IMR-90 (cell line): ENCODE results near the gene NRP2. TPM values are rescaled to one million over a fixed set of nuclear protein-coding genes. Genes with fewer than 3 reads are reported as not detected.

Source experiments
- ATAC-seq: fragments of 200-7000 bp; cut with Tn5 transposase; 2 replicates; pipeline ENCODE4 v1.9.1; 2020; ENCODE audit warnings: low read depth, mild to moderate bottlenecking, moderate library complexity
- BruUV-seq: library from RNA; stranded (reverse); fragments of 400-500 nt; replicated peaks from 2 replicates; lab custom pipeline; 2021; lab: Mats Ljungman, UMichigan
- CTCF ChIA-PET: fragments of 300-600 bp; formaldehyde crosslinking; extraction: SDS; loops from one replicate; lab custom pipeline; 2021; ENCODE audit warnings: antibody characterized with exemption; lab: Yijun Ruan, JAX
- POLR2A ChIA-PET: fragments of 300-600 bp; sonication (Branson Sonifier 250); formaldehyde crosslinking; loops from one replicate; lab custom pipeline; 2022; ENCODE audit warnings: antibody characterized with exemption; ENCODE audit not compliant: unreplicated experiment; lab: Charles Lee
- DNase-seq: peaks from one replicate; pipeline ENCODE4 v3.0.0; 2013
- H2AFZ ChIP-seq: replicated peaks from 2 replicates; pipeline ENCODE3; 2013; ENCODE audit warnings: low read length, mild to moderate bottlenecking; ENCODE audit not compliant: poor library complexity
- H2AK5ac ChIP-seq: 2 replicates; pipeline ENCODE4 v1.6.1; 2013; ENCODE audit warnings: low read depth, low read length, inconsistent platforms
- H2AK9ac ChIP-seq: replicated peaks from 2 replicates; pipeline ENCODE3; 2013; ENCODE audit warnings: mild to moderate bottlenecking, low read depth, low read length, moderate library complexity; ENCODE audit not compliant: poor library complexity
- H2BK120ac ChIP-seq: 2 replicates; pipeline ENCODE4 v1.6.1; 2013; ENCODE audit warnings: low read depth, low read length, inconsistent platforms
- H2BK15ac ChIP-seq: 3 replicates; pipeline ENCODE4 v1.6.1; 2013; ENCODE audit warnings: low read depth, low read length, inconsistent platforms
- H2BK20ac ChIP-seq: 2 replicates; pipeline ENCODE4 v1.6.1; 2013; ENCODE audit warnings: low read depth, mild to moderate bottlenecking, inconsistent platforms, low read length, moderate library complexity
- H2BK5ac ChIP-seq: 2 replicates; pipeline ENCODE4 v1.6.1; 2013; ENCODE audit warnings: mild to moderate bottlenecking, low read depth, low read length, inconsistent platforms; ENCODE audit not compliant: poor library complexity, severe bottlenecking
- H3K14ac ChIP-seq: replicated peaks from 2 replicates; pipeline ENCODE4 v1.6.1; 2013; ENCODE audit warnings: low read depth, low read length, inconsistent platforms
- H3K18ac ChIP-seq: 2 replicates; pipeline ENCODE4 v1.6.1; 2013; ENCODE audit warnings: low read depth, low read length, control low read depth
- H3K23ac ChIP-seq: 2 replicates; pipeline ENCODE4 v1.6.1; 2013; ENCODE audit warnings: low read depth, low read length, inconsistent platforms
- H3K27ac ChIP-seq: 2 replicates; pipeline ENCODE4 v1.5.1; 2013; ENCODE audit warnings: mild to moderate bottlenecking, control low read depth, low read length; ENCODE audit not compliant: insufficient read depth
- H3K27me3 ChIP-seq: 2 replicates; pipeline ENCODE4 v1.6.1; 2013; ENCODE audit warnings: low read length; ENCODE audit not compliant: control insufficient read depth, insufficient read depth
- H3K36me3 ChIP-seq: 2 replicates; pipeline ENCODE4 v1.6.1; 2013; ENCODE audit warnings: low read length, mixed read lengths; ENCODE audit not compliant: control insufficient read depth, insufficient read depth
- H3K4ac ChIP-seq: 2 replicates; pipeline ENCODE4 v1.6.1; 2013; ENCODE audit warnings: low read depth, low read length, inconsistent platforms
- H3K4me1 ChIP-seq: 2 replicates; pipeline ENCODE4 v1.6.1; 2013; ENCODE audit warnings: low read length, mixed read lengths; ENCODE audit not compliant: control insufficient read depth, insufficient read depth
- H3K4me2 ChIP-seq: 2 replicates; pipeline ENCODE4 v1.6.1; 2013; ENCODE audit warnings: low read depth, mild to moderate bottlenecking, control low read depth, low read length, moderate library complexity
- H3K4me3 ChIP-seq: 2 replicates; pipeline ENCODE4 v1.5.1; 2013; ENCODE audit warnings: low read depth, mild to moderate bottlenecking, control low read depth, low read length, moderate library complexity; ENCODE audit not compliant: insufficient read depth
- H3K56ac ChIP-seq: 2 replicates; pipeline ENCODE4 v1.6.1; 2013; ENCODE audit warnings: low read length, inconsistent platforms; ENCODE audit not compliant: insufficient read depth; ENCODE audit errors: extremely low read depth
- H3K79me1 ChIP-seq, 2 experiments: 2 replicates each; pipeline ENCODE4 v1.6.1; 2013; ENCODE audit warnings: low read length in 2 of 2, inconsistent platforms in 1 of 2, low read depth in 1 of 2
- H3K9ac ChIP-seq: 2 replicates; pipeline ENCODE4 v1.6.1; 2013; ENCODE audit warnings: low read depth, low read length, control low read depth
- H3K9me1 ChIP-seq: 2 replicates; pipeline ENCODE4 v1.6.1; 2013; ENCODE audit warnings: low read length, inconsistent platforms; ENCODE audit not compliant: insufficient read depth
- H3K9me3 ChIP-seq: 2 replicates; pipeline ENCODE4 v1.6.1; 2013; ENCODE audit warnings: low read length; ENCODE audit not compliant: control insufficient read depth, insufficient read depth
- H4K20me1 ChIP-seq: 2 replicates; pipeline ENCODE4 v1.6.1; 2013; ENCODE audit warnings: low read length, inconsistent platforms; ENCODE audit not compliant: insufficient read depth
- H4K5ac ChIP-seq: 2 replicates; pipeline ENCODE4 v1.6.1; 2013; ENCODE audit warnings: mild to moderate bottlenecking, low read depth, low read length, control low read depth
- H4K8ac ChIP-seq, 2 experiments: 2 replicates each; pipeline ENCODE4 v1.6.1; 2013; ENCODE audit warnings: low read depth in 2 of 2, low read length in 2 of 2, control low read depth in 1 of 2, inconsistent platforms in 1 of 2
- H4K91ac ChIP-seq: 2 replicates; pipeline ENCODE4 v1.6.1; 2013; ENCODE audit warnings: low read depth, low read length, inconsistent platforms; ENCODE audit not compliant: insufficient read depth
- BHLHE40 ChIP-seq: fragments of 150-350 bp; IDR thresholded peaks from 2 replicates; pipeline ENCODE4 v1.6.1; 2016; ENCODE audit warnings: mild to moderate bottlenecking, low read depth, low read length
- CEBPB ChIP-seq: IDR thresholded peaks from 2 replicates; pipeline ENCODE4 v1.6.1; 2012; ENCODE audit warnings: low read depth, low read length, improper control_type of control experiment
- CHD1 ChIP-seq: IDR thresholded peaks from 2 replicates; pipeline ENCODE4 v1.6.1; 2012; ENCODE audit warnings: low read depth, low read length, improper control_type of control experiment
- CTCF ChIP-seq: conservative IDR thresholded peaks from 2 replicates; pipeline ENCODE4 v1.5.1; 2012; ENCODE audit warnings: mild to moderate bottlenecking, low read depth, low read length, improper control_type of control experiment
- FOS ChIP-seq: fragments of 150-350 bp; IDR thresholded peaks from 2 replicates; pipeline ENCODE4 v1.6.1; 2016; ENCODE audit warnings: low read depth, low read length
- MAFK ChIP-seq: IDR thresholded peaks from 2 replicates; pipeline ENCODE4 v1.6.1; 2012; ENCODE audit warnings: low read depth, low read length, improper control_type of control experiment
- MAZ ChIP-seq: IDR thresholded peaks from 2 replicates; pipeline ENCODE4 v1.6.1; 2012; ENCODE audit warnings: low read depth, mild to moderate bottlenecking, low read length, improper control_type of control experiment, moderate library complexity, borderline replicate concordance
- MXI1 ChIP-seq: IDR thresholded peaks from 2 replicates; pipeline ENCODE4 v1.6.1; 2012; ENCODE audit warnings: low read depth, mild to moderate bottlenecking, low read length, moderate library complexity, borderline replicate concordance
- NFE2L2 ChIP-seq: fragments of 150-350 bp; IDR thresholded peaks from 2 replicates; pipeline ENCODE4 v1.6.1; 2016; ENCODE audit warnings: low read depth, mild to moderate bottlenecking, low read length
- RAD21 ChIP-seq: IDR thresholded peaks from 2 replicates; pipeline ENCODE4 v1.6.1; 2012; ENCODE audit warnings: low read length, improper control_type of control experiment
- RCOR1 ChIP-seq: IDR thresholded peaks from 2 replicates; pipeline ENCODE4 v1.6.1; 2012; ENCODE audit warnings: mild to moderate bottlenecking, low read length, improper control_type of control experiment; ENCODE audit not compliant: insufficient replicate concordance
- RFX5 ChIP-seq: IDR thresholded peaks from 2 replicates; pipeline ENCODE4 v1.8.0; 2012; ENCODE audit warnings: low read depth, mild to moderate bottlenecking, low read length, moderate library complexity
- SMC3 ChIP-seq: fragments of 150-350 bp; IDR thresholded peaks from 2 replicates; pipeline ENCODE4 v1.6.1; 2016; ENCODE audit warnings: low read depth, mild to moderate bottlenecking, antibody characterized with exemption, low read length, moderate library complexity
- WGBS, 2 experiments: methylation state at CpG; one replicate each; pipeline versions ENCODE4 v1.1.5 to v1.1.7; 2013; ENCODE audit warnings: missing lambda C conversion rate in 2 of 2; ENCODE audit not compliant: insufficient read length in 1 of 2; ENCODE audit errors: extremely low coverage in 2 of 2; 5-methylcytosine and 5-hydroxymethylcytosine counted together
- dilution Hi-C: fragments of 300-500 bp; cut with HindIII; formaldehyde crosslinking; loops from one replicate; pipeline ENCODE4 v1.14.3; 2018; ENCODE audit warnings: low sequenced_read_pairs; ENCODE audit not compliant: unreplicated experiment
- in situ Hi-C: fragments of 300-500 bp; cut with MboI; formaldehyde crosslinking; loops from 3 replicates; pipeline ENCODE4 v1.14.3; 2019; ENCODE audit warnings: low sequenced_read_pairs, inconsistent platforms, mixed read lengths
- intact Hi-C: fragments of 100-400 bp; cut with micrococcal nuclease; formaldehyde crosslinking; loops from 2 replicates; pipeline ENCODE4 v1.10.0; 2022
- polyA plus RNA-seq, 3 experiments: library from polyadenylated mRNA; depleted of rRNA; stranded (reverse); fragments of >200 nt; gene quantifications; 2 replicates each; pipeline ENCODE4 v1.2.3, GENCODE V29; 2012; ENCODE audit warnings: low replicate concordance in 1 of 3
- total RNA-seq: library from RNA; depleted of rRNA; stranded (reverse); fragments of >200 nt; gene quantifications from 2 replicates; pipeline ENCODE4 v1.2.3, GENCODE V29; 2012

The NRP2 gene
- total and polyA plus RNA-seq, 2 of the 4 experiments (the other 2 are of a cell fraction), result 46.4 to 51.3 TPM

- TF ChIP-seq NFE2L2, result peak; percentile 99
- peak; percentile 72 for TF ChIP-seq FOS
Measured at GRCh38 chr2:205734436-205735037, 52.2 kb downstream of the NRP2 start (continued).

- Histone ChIP-seq H2AK5ac (no peak overlapping the region), H3K9me1 (peaks cover 15% of the 10 kb centered on the region; the same call in 1 of the 2 replicates), H3K56ac (no peak overlapping the region), H3K27me3 (no peaks in the 10 kb centered on the region), H3K23ac (no peak overlapping the region), H4K91ac (no peak overlapping the region), H3K27ac (no peak overlapping the region), H3K4me1 (peaks cover 11% of the 10 kb centered on the region), H4K20me1 (no peaks in the 10 kb centered on the region), H2BK15ac (no peak overlapping the region), H2BK20ac (no peak overlapping the region), H4K5ac (no peak overlapping the region), H3K79me1 (peaks cover 0 to 8% of the 10 kb centered on the region in 2 experiments; a peak in 3 of 4 replicates), H2BK5ac (no peak overlapping the region), H3K14ac (no peak overlapping the region), H3K4me2 (no peak overlapping the region), H4K8ac (no peak overlapping the region), H3K4ac (no peak overlapping the region), H3K18ac (no peak overlapping the region), H3K9me3 (no peaks in the 10 kb centered on the region), H3K4me3 (no peak overlapping the region), H3K9ac (no peak overlapping the region), H2BK120ac (no peak overlapping the region), H3K36me3 (peaks cover 58% of the 10 kb centered on the region), H2AFZ (no peak overlapping the region), H2AK9ac (no peak overlapping the region)
- DNase-seq, result no peak
- BruUV-seq, result no TSS peak
- CTCF ChIA-PET, result no interaction called here
- in situ Hi-C loops, result no loop called here
- TF ChIP-seq MXI1 (no peak), RAD21 (no peak), RFX5 (no peak), SMC3 (no peak), CTCF (no peak), RCOR1 (no peak), MAZ (no peak), CHD1 (no peak), NFE2L2 (no peak), FOS (no peak), CEBPB (no peak), BHLHE40 (no peak), MAFK (no peak)
- WGBS, 2 experiments, result 43% methylated on average over 5 of the region's 15 CpGs; no CpG with 5 or more reads in 1 of the 2 experiments
- intact Hi-C loops, result no loop called here
- no peak for ATAC-seq
- dilution Hi-C loops, result no loop called here
- POLR2A ChIA-PET, result no interaction called here
Measured at GRCh38 chr2:205738117-205738968, 56.0 kb downstream of the NRP2 start.
